SU-DHL-6 (cell line): ENCODE results near the gene PTGIS.

ENCODE experiments used
- H2AFZ ChIP-seq: fragments of 200-600 bp; sonication (generic); 2 replicates; pipeline ENCODE4 v1.6.1; 2014; ENCODE audit warnings: low read depth, mild to moderate bottlenecking, moderate library complexity, mixed read lengths, antibody characterized with exemption, low read length; ENCODE audit not compliant: severe bottlenecking
- H3F3A ChIP-seq: fragments of 200-600 bp; shearing (Covaris generic); 2 replicates; pipeline ENCODE4 v1.6.0; 2016; ENCODE audit warnings: antibody characterized with exemption, mild to moderate bottlenecking; ENCODE audit not compliant: insufficient read depth
- H3K27ac ChIP-seq: fragments of 200-600 bp; sonication (generic); 2 replicates; pipeline ENCODE4 v1.5.1; 2016; ENCODE audit warnings: low read depth, mild to moderate bottlenecking, low read length, moderate library complexity, mixed read lengths
- H3K27me3 ChIP-seq: fragments of 200-600 bp; sonication (generic), shearing (Covaris generic); 2 replicates; pipeline ENCODE4 v1.6.0; 2014; ENCODE audit warnings: mild to moderate bottlenecking, low read length
- H3K36me3 ChIP-seq: fragments of 200-600 bp; sonication (generic); 2 replicates; pipeline ENCODE4 v1.6.1; 2014; ENCODE audit warnings: mild to moderate bottlenecking, low read length, mixed read lengths
- H3K4me2 ChIP-seq: fragments of 300-600, 200-600 bp; shearing (Covaris generic), sonication (generic); 2 replicates; pipeline ENCODE4 v1.6.0; 2014; ENCODE audit warnings: low read length, low read depth, mild to moderate bottlenecking; ENCODE audit not compliant: poor library complexity, severe bottlenecking
- H3K4me3 ChIP-seq: fragments of 200-600 bp; sonication (generic); 2 replicates; pipeline ENCODE4 v1.5.1; 2014; ENCODE audit warnings: antibody characterized with exemption, low read length, mild to moderate bottlenecking, mixed read lengths; ENCODE audit not compliant: insufficient read depth, poor library complexity, severe bottlenecking
- H3K79me2 ChIP-seq: fragments of 200-600 bp; sonication (generic); 2 replicates; pipeline ENCODE4 v1.6.1; 2014; ENCODE audit warnings: mild to moderate bottlenecking, low read length, moderate library complexity; ENCODE audit not compliant: insufficient read depth
- H3K9ac ChIP-seq: fragments of 200-600 bp; sonication (generic); 2 replicates; pipeline ENCODE4 v1.7.0; 2014; ENCODE audit warnings: mild to moderate bottlenecking, low read length
- H3K9me2 ChIP-seq: fragments of 200-600 bp; sonication (generic); replicated peaks from 2 replicates; pipeline ENCODE4 v1.6.1; 2014; ENCODE audit warnings: low read length; ENCODE audit not compliant: insufficient read depth
- H3K9me3 ChIP-seq: fragments of 200-600 bp; sonication (generic); 2 replicates; pipeline ENCODE4 v1.6.1; 2014; ENCODE audit warnings: low read length, mixed read lengths; ENCODE audit not compliant: insufficient read depth
- H4K20me1 ChIP-seq: fragments of 200-600 bp; sonication (generic); 2 replicates; pipeline ENCODE4 v1.6.1; 2014; ENCODE audit warnings: low read depth, mild to moderate bottlenecking, antibody characterized with exemption, low read length, moderate library complexity, mixed read lengths
- CTCF ChIP-seq: fragments of 200-600 bp; sonication (generic); IDR thresholded peaks from one replicate; pipeline ENCODE4 v1.5.1; 2017; ENCODE audit warnings: antibody characterized with exemption, mild to moderate bottlenecking, low read length, moderate library complexity; ENCODE audit not compliant: insufficient read depth, poor library complexity, severe bottlenecking
- EZH2phosphoT487 ChIP-seq: fragments of 200-600 bp; sonication (generic), shearing (Covaris generic); conservative IDR thresholded peaks from 2 replicates; pipeline ENCODE4 v1.6.1; 2018; ENCODE audit warnings: mild to moderate bottlenecking, antibody characterized with exemption, low read length, moderate library complexity, mixed read lengths

Gene PTGIS

GRCh38 chr20:49599746-49600113 is 31.8 kb upstream of the PTGIS start:
- Histone ChIP-seq H3K4me3 (no peak overlapping the region), H3K36me3 (no peaks in the 10 kb centered on the region), H3K9me2 (no peaks in the 10 kb centered on the region), H3K27ac (no peak overlapping the region), H4K20me1 (no peaks in the 10 kb centered on the region), H3F3A (no peaks in the 10 kb centered on the region), H3K4me2 (no peak overlapping the region), H3K27me3 (no peaks in the 10 kb centered on the region), H2AFZ (no peak overlapping the region), H3K79me2 (no peaks in the 10 kb centered on the region), H3K9ac (no peak overlapping the region), H3K9me3 (no peaks in the 10 kb centered on the region)
- TF ChIP-seq CTCF (no peak), EZH2phosphoT487 (no peak)

- H3K9me2 ChIP-seq, result no peaks in the 10 kb centered on the region
- H3K9ac ChIP-seq, result no peak overlapping the region
- H3K4me2 ChIP-seq, result no peak overlapping the region
- H3K27me3 ChIP-seq, result no peaks in the 10 kb centered on the region
- no peaks in the 10 kb centered on the region for H3F3A ChIP-seq
- H3K4me3 ChIP-seq, result no peak overlapping the region
- no peaks in the 10 kb centered on the region for H4K20me1 ChIP-seq
- no peaks in the 10 kb centered on the region for H3K9me3 ChIP-seq
- no peak for TF ChIP-seq EZH2phosphoT487
- no peaks in the 10 kb centered on the region for H3K36me3 ChIP-seq
- no peak overlapping the region for H3K27ac ChIP-seq
- no peaks in the 10 kb centered on the region for H3K79me2 ChIP-seq
- H2AFZ ChIP-seq, result no peak overlapping the region
Observed at GRCh38 chr20:49597825-49598395, 30.0 kb upstream of the PTGIS start.

GRCh38 chr20:49595811-49596561 is 28.0 kb upstream of the PTGIS start:
- Histone ChIP-seq H3K4me2 (no peak overlapping the region), H3K79me2 (no peaks in the 10 kb centered on the region), H3K27me3 (no peaks in the 10 kb centered on the region), H3K9me2 (no peaks in the 10 kb centered on the region), H3K9me3 (no peaks in the 10 kb centered on the region), H3K36me3 (no peaks in the 10 kb centered on the region), H2AFZ (no peak overlapping the region), H3K4me3 (no peak overlapping the region), H3K27ac (no peak overlapping the region), H3F3A (no peaks in the 10 kb centered on the region), H3K9ac (no peak overlapping the region), H4K20me1 (no peaks in the 10 kb centered on the region)
- TF ChIP-seq EZH2phosphoT487 (no peak), CTCF (no peak)

- Histone ChIP-seq H3K79me2 (no peaks in the 10 kb centered on the region), H3K4me3 (no peak overlapping the region), H3F3A (no peaks in the 10 kb centered on the region), H2AFZ (no peak overlapping the region), H3K4me2 (no peak overlapping the region), H3K27ac (no peak overlapping the region), H3K9me3 (no peaks in the 10 kb centered on the region), H3K9ac (no peak overlapping the region), H4K20me1 (no peaks in the 10 kb centered on the region), H3K9me2 (no peaks in the 10 kb centered on the region), H3K36me3 (no peaks in the 10 kb centered on the region), H3K27me3 (no peaks in the 10 kb centered on the region)
- TF ChIP-seq EZH2phosphoT487 (no peak), CTCF (no peak)
Observed at GRCh38 chr20:49595346-49595745, 27.4 kb upstream of the PTGIS start.
